AG04450 (cell line): Measurements from ENCODE around the gene LCE1A. TPM values are rescaled to one million over a fixed set of nuclear protein-coding genes. Genes with fewer than 3 reads are reported as not detected.

Experiments used
- CTCF ChIA-PET: fragments of 300-600, 350-600 bp; formaldehyde crosslinking; extraction: SDS; loops from one replicate; lab custom pipeline; 2022; ENCODE audit warnings: antibody characterized with exemption, inconsistent platforms; lab: Charles Lee
- POLR2A ChIA-PET: fragments of 350-600 bp; formaldehyde crosslinking; extraction: SDS; loops from one replicate; lab custom pipeline; 2021; ENCODE audit warnings: antibody characterized with exemption, inconsistent platforms; lab: Yijun Ruan, JAX
- DNase-seq: peaks from one replicate; pipeline ENCODE4 v3.0.0-alpha.2; 2011; ENCODE audit warnings: low read depth, low spot score
- H3K27ac ChIP-seq: one replicate; pipeline ENCODE4 v1.5.1; 2012; ENCODE audit warnings: low read depth, low read length, control low read depth
- H3K27me3 ChIP-seq: one replicate; pipeline ENCODE4 v1.6.0; 2012; ENCODE audit warnings: low read length; ENCODE audit not compliant: control insufficient read depth, insufficient read depth
- H3K4me3 ChIP-seq: 2 replicates; pipeline ENCODE4 v1.5.1; 2011; ENCODE audit warnings: mild to moderate bottlenecking, low read depth, low read length, control low read depth
- H3K9me3 ChIP-seq: 2 replicates; pipeline ENCODE4 v1.5.1; 2012; ENCODE audit warnings: low read length; ENCODE audit not compliant: control insufficient read depth, insufficient read depth
- polyA plus RNA-seq: library from polyadenylated mRNA; depleted of rRNA; stranded (reverse); fragments of >200 nt; gene quantifications from 2 replicates; pipeline ENCODE4 v1.2.3, GENCODE V29; 2011
- TF ChIP-seq, protein P1 (sequence below): IDR thresholded peaks from 2 replicates; pipeline ENCODE4 v1.5.1; 2011; ENCODE audit warnings: low read depth, low read length, control low read depth, inconsistent platforms

The LCE1A gene
- polyA plus RNA-seq, 1 experiment, result not detected

DNA sequence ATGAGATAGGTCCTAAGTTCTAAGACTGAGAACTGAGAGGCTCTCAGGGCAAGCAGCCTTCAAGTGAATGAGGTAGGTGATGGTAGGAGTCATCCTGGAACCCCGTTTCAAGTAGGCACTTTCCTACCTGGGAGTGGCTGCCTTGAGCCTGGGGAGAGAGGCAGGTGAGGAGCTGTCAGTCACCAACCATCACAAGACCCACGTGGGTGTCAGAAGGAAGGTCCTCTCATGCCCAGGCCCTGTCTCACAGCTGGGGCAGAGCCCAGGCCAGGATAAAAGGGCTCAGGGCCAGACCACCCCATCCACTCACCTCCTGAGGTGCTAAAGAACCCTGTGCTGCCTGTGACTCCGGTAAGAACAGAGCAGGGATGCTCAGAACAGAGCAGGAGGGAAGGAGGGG, 30.9 kb upstream of the LCE1A start, which contains the start of gene LCE1D:
LCE1D (plus strand) TSS at position 301 of the 400 bp plus-strand sequence. CDS start 1,074 bp downstream, outside the sequence.
- Histone ChIP-seq H3K27ac (no peak within 1 kb of the TSS), H3K9me3 (peaks cover 4% of the 10 kb centered on the region), H3K27me3 (no peaks in the 10 kb centered on the region), H3K4me3 (no peak within 1 kb of the TSS)
- ChIA-PET CTCF (no interaction called here), POLR2A (no interaction called here)
- no peak for DNase-seq
- TF ChIP-seq, protein P1, sequence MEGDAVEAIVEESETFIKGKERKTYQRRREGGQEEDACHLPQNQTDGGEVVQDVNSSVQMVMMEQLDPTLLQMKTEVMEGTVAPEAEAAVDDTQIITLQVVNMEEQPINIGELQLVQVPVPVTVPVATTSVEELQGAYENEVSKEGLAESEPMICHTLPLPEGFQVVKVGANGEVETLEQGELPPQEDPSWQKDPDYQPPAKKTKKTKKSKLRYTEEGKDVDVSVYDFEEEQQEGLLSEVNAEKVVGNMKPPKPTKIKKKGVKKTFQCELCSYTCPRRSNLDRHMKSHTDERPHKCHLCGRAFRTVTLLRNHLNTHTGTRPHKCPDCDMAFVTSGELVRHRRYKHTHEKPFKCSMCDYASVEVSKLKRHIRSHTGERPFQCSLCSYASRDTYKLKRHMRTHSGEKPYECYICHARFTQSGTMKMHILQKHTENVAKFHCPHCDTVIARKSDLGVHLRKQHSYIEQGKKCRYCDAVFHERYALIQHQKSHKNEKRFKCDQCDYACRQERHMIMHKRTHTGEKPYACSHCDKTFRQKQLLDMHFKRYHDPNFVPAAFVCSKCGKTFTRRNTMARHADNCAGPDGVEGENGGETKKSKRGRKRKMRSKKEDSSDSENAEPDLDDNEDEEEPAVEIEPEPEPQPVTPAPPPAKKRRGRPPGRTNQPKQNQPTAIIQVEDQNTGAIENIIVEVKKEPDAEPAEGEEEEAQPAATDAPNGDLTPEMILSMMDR, result no peak

DNA sequence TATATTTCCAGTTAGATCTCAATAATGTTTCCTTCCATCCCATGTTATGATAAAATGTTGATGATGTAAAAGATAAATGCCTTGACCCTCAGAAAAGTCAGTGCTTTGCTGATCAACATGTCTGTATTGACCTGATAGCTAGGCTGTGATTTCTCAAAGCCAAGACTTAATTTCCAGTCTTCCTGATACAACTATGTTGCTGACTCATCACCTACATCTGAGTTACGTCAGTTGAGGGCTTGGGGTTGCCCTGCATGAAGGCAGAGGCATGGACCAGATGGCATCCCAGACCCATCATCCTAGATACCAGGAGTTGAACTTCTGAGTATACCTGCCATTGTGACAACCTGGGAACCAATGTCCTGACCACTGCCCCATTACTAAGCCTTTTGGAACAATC, 25.9 kb upstream of the LCE1A start:
- no peaks in the 10 kb centered on the region for H3K27me3 ChIP-seq
- TF ChIP-seq, protein P1, result no peak
- no peak overlapping the region for H3K27ac ChIP-seq
- no peak overlapping the region for H3K4me3 ChIP-seq
- peaks cover 10% of the 10 kb centered on the region for H3K9me3 ChIP-seq
- ChIA-PET POLR2A (no interaction called here), CTCF (no interaction called here)
- no peak for DNase-seq

DNA sequence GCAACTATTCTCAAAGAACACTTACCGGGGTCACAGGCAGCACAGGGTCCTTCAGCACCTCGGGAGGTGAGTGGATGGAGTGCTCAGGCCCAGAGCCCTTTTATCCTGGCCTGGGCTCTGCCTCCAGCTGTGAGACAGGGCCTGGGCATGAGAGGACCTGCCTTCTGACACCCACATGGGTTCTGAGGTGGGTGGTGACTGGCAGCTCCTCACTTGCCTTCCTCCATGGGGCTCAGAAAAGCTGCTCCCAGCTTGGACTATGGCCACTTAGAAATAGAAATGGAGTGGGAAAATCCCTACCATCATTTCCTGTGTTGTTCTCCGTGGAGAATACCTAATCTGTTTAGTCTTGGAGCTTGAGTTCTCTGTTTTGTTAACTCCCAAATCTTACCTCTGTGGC, 20.7 kb upstream of the LCE1A start, which contains the start of gene LCE1C:
LCE1C (minus strand) TSS at position 76 of the 400 bp plus-strand sequence. CDS start 1,173 bp downstream, outside the sequence.
- Histone ChIP-seq H3K27ac (no peak within 1 kb of the TSS), H3K27me3 (no peaks in the 10 kb centered on the region), H3K9me3 (peaks cover 6% of the 10 kb centered on the region), H3K4me3 (no peak within 1 kb of the TSS)
- POLR2A ChIA-PET, result no interaction called here
- CTCF ChIA-PET, result no interaction called here
- DNase-seq, result no peak
- TF ChIP-seq, protein P1, result no peak

DNA sequence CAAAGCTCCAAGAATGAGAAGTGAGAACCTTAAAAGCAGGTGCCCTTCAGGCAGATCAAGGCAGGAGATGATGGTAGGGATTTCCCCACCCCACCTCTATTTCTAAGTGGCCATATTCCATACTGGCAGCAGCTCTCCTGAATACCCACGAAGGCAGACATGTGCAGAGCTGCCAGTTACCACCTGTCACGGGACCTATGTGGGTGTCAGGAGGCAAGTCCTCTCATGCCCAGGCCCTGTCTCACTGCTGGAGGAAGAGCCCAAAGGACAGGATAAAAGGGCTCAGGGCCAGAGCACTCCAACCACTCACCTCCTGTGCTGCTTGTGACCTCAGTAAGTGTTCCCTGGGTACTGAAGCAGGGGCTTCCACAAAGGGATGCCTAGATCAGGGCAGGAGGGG, 16.2 kb upstream of the LCE1A start:
- H3K27ac ChIP-seq, result no peak overlapping the region
- no peak for DNase-seq
- H3K9me3 ChIP-seq, result peaks cover 5% of the 10 kb centered on the region; the same call in 1 of the 2 replicates
- H3K4me3 ChIP-seq, result no peak overlapping the region
- CTCF ChIA-PET, result no interaction called here
- POLR2A ChIA-PET, result no interaction called here
- TF ChIP-seq, protein P1, result no peak
- H3K27me3 ChIP-seq, result no peaks in the 10 kb centered on the region

DNA sequence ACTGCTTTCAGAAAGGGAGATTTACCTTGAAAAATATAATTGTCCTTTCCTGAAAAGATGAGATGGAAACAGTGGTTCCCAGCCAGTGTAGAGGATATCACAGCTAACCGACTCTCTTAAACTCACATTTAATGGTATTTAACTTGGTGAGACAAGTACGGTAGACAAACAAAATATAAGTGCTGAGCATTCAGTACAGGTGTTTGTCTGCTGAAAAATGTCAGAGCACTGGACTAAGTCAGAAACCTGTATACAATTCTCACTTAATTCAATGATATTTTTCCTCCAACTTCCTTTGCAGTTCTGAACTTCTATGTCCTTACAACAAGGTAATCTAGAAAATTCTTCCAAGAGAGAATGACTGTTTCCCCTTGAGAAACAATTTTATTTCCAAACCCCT, 15.6 kb upstream of the LCE1A start, which contains the start of gene LCE1B:
LCE1B (plus strand) TSS at position 301 of the 400 bp plus-strand sequence. CDS start 476 bp downstream, outside the sequence.
- no peak for DNase-seq
- Histone ChIP-seq H3K9me3 (peaks cover 5% of the 10 kb centered on the region; the same call in 1 of the 2 replicates), H3K27ac (no peak within 1 kb of the TSS), H3K4me3 (no peak within 1 kb of the TSS), H3K27me3 (no peaks in the 10 kb centered on the region)
- TF ChIP-seq, protein P1, result no peak
- ChIA-PET POLR2A (no interaction called here), CTCF (no interaction called here)
